PC-9 (cell line): Measurements from ENCODE around the gene DMGDH. TPM values are rescaled to one million over a fixed set of nuclear protein-coding genes. Genes with fewer than 3 reads are reported as not detected.

Experiments
- BruUV-seq: library from RNA; stranded (reverse); fragments of 400-500 nt; replicated peaks from 2 replicates; lab custom pipeline; 2021; lab: Mats Ljungman, UMichigan
- CTCF ChIA-PET: fragments of 300-600 bp; sonication (Branson Sonifier 250); formaldehyde crosslinking; loops from one replicate; lab custom pipeline; 2022; ENCODE audit warnings: antibody characterized with exemption; lab: Charles Lee
- POLR2A ChIA-PET: fragments of 300-600 bp; sonication (Branson Sonifier 250); formaldehyde crosslinking; loops from one replicate; lab custom pipeline; 2022; ENCODE audit warnings: antibody characterized with exemption; ENCODE audit not compliant: unreplicated experiment; lab: Charles Lee
- DNase-seq, 2 experiments: peaks; one replicate each; pipeline versions ENCODE4 v3.0.0 to v3.0.0-alpha.2; 2015 to 2022; ENCODE audit warnings: mixed read lengths in 1 of 2
- H2AFZ ChIP-seq: fragments of 200-600 bp; sonication (generic); 2 replicates; pipeline ENCODE4 v1.8.1; 2017; ENCODE audit warnings: antibody characterized with exemption
- H3F3A ChIP-seq: fragments of 200-600 bp; sonication (generic); 2 replicates; pipeline ENCODE4 v1.8.1; 2017; ENCODE audit warnings: antibody characterized with exemption, mild to moderate bottlenecking, low read depth; ENCODE audit not compliant: insufficient read depth
- H3K27ac ChIP-seq: fragments of 200-600 bp; sonication (generic); 2 replicates; pipeline ENCODE4 v1.6.1; 2016; ENCODE audit warnings: mixed run types
- H3K27me3 ChIP-seq: fragments of 200-600 bp; sonication (generic); 2 replicates; pipeline ENCODE4 v1.6.1; 2016; ENCODE audit warnings: low read depth, mixed run types; ENCODE audit not compliant: insufficient read depth
- H3K36me3 ChIP-seq: fragments of 200-600 bp; sonication (generic); 2 replicates; pipeline ENCODE4 v1.6.1; 2016; ENCODE audit warnings: low read depth, mixed run types
- H3K4me1 ChIP-seq: fragments of 200-600 bp; sonication (generic); replicated peaks from 2 replicates; pipeline ENCODE4 v1.6.1; 2016; ENCODE audit warnings: mixed run types; ENCODE audit not compliant: insufficient read depth
- H3K4me2 ChIP-seq: fragments of 200-600 bp; sonication (generic); 2 replicates; pipeline ENCODE4 v1.6.1; 2017; ENCODE audit warnings: mixed run types
- H3K4me3 ChIP-seq: fragments of 200-600 bp; sonication (generic); 2 replicates; pipeline ENCODE4 v1.6.1; 2016; ENCODE audit warnings: mixed run types
- H3K79me2 ChIP-seq: fragments of 200-600 bp; sonication (generic); 2 replicates; pipeline ENCODE4 v1.6.1; 2017; ENCODE audit warnings: low read depth, mixed run types
- H3K9me2 ChIP-seq: fragments of 200-600 bp; sonication (generic); 2 replicates; pipeline ENCODE4 v1.8.1; 2017; ENCODE audit warnings: mild to moderate bottlenecking; ENCODE audit not compliant: insufficient read depth
- H3K9me3 ChIP-seq: fragments of 200-600 bp; sonication (generic); 2 replicates; pipeline ENCODE4 v1.8.1; 2016; ENCODE audit warnings: low read depth; ENCODE audit not compliant: insufficient read depth
- H4K20me1 ChIP-seq: fragments of 200-600 bp; sonication (generic); 2 replicates; pipeline ENCODE4 v1.8.1; 2017; ENCODE audit not compliant: insufficient read depth
- EZH2 ChIP-seq: fragments of 200-600 bp; sonication (generic); IDR thresholded peaks from 2 replicates; pipeline ENCODE4 v1.8.0; 2017; ENCODE audit warnings: antibody characterized with exemption, low read depth
- intact Hi-C: fragments of 100-400 bp; cut with micrococcal nuclease; formaldehyde crosslinking; loops from one replicate; pipeline ENCODE4 v1.10.0; 2022; ENCODE audit not compliant: unreplicated experiment
- total RNA-seq: library from RNA; stranded (reverse); gene quantifications from 2 replicates; pipeline ENCODE4 v1.2.3, GENCODE V29; 2021
- TF ChIP-seq, protein P1 (sequence below): fragments of 200-600 bp; sonication (generic); conservative IDR thresholded peaks from 2 replicates; pipeline ENCODE4 v1.6.1; 2017; ENCODE audit warnings: mixed run types, antibody characterized with exemption, mild to moderate bottlenecking, moderate library complexity

DMGDH gene
- total RNA-seq, 1 experiment from 2014 or later = 8.1 TPM

- no peaks in the 10 kb centered on the region for H4K20me1 ChIP-seq
- no peaks in the 10 kb centered on the region for H3K9me2 ChIP-seq
- H3K27me3 ChIP-seq = no peaks in the 10 kb centered on the region
- CTCF ChIA-PET = interaction anchor here (0.7 kb wide), 1 partner anchor 665 kb away, joined by 3 read pairs; no protein-coding TSS in a partner anchor
- no peak for TF ChIP-seq EZH2
- TF ChIP-seq, protein P1, sequence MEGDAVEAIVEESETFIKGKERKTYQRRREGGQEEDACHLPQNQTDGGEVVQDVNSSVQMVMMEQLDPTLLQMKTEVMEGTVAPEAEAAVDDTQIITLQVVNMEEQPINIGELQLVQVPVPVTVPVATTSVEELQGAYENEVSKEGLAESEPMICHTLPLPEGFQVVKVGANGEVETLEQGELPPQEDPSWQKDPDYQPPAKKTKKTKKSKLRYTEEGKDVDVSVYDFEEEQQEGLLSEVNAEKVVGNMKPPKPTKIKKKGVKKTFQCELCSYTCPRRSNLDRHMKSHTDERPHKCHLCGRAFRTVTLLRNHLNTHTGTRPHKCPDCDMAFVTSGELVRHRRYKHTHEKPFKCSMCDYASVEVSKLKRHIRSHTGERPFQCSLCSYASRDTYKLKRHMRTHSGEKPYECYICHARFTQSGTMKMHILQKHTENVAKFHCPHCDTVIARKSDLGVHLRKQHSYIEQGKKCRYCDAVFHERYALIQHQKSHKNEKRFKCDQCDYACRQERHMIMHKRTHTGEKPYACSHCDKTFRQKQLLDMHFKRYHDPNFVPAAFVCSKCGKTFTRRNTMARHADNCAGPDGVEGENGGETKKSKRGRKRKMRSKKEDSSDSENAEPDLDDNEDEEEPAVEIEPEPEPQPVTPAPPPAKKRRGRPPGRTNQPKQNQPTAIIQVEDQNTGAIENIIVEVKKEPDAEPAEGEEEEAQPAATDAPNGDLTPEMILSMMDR = no peak
- no peaks in the 10 kb centered on the region for H3K36me3 ChIP-seq
- no peaks in the 10 kb centered on the region for H3K9me3 ChIP-seq
- no peak overlapping the region for H2AFZ ChIP-seq
- H3K4me2 ChIP-seq = no peak overlapping the region
- H3K4me3 ChIP-seq = no peak overlapping the region
- no peak overlapping the region for H3K27ac ChIP-seq
- no TSS peak for BruUV-seq
- H3F3A ChIP-seq = no peaks in the 10 kb centered on the region
- no peak for DNase-seq
- intact Hi-C loops = no loop called here
- no peaks in the 10 kb centered on the region for H3K4me1 ChIP-seq
- POLR2A ChIA-PET = no interaction called here
- no peaks in the 10 kb centered on the region for H3K79me2 ChIP-seq
Observed at GRCh38 chr5:78968781-78969180, 100.7 kb downstream of the DMGDH start.

DNA sequence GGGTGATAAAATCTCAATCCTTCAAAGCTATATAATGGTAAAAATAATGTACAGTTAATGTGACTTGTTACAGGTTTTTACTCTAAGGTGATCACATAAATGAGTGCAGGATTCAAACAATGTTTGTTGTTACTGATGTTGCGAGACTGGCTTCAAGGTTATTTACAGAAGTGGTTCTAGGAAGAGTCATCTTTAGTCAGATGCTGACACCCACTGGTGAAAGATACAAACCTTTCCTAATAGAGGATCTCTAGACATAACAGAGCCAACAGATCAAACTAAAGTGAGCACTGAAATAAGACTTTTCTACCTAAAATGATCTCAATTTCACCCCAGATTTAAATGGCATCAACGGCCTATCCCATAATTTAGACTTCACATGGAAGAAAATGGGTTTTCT lies 104.6 kb downstream of the DMGDH start:
- BruUV-seq = no TSS peak
- POLR2A ChIA-PET = interaction anchor here (0.5 kb wide), 1 partner anchor 800 kb away, joined by 3 read pairs; no protein-coding TSS in a partner anchor

DNA sequence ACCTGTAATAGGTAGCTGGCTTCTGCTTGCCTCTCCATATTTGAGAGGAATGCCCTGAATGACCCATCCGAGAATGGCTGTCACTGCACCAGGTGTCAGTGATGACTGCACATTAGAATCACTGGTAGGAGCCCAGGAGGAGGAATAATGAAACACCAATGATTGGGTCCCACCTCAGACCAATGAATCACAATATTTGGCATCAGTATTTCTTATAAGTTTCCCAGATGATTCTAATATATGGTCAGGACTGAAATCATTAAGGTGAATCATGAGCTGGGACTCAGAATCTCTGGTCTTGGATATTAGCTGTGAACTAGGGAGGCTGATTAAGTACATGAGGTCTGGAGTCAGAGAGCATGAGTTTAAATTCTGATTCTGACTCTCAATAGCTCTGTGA lies 107.7 kb downstream of the DMGDH start:
- no peak for DNase-seq
- ChIA-PET POLR2A (no interaction called here), CTCF (no interaction called here)
- no peaks in the 10 kb centered on the region for H4K20me1 ChIP-seq
- H3K27me3 ChIP-seq = no peaks in the 10 kb centered on the region
- no peaks in the 10 kb centered on the region for H3K9me3 ChIP-seq
- intact Hi-C loops = no loop called here
- H3K4me3 ChIP-seq = no peak overlapping the region
- H3K4me2 ChIP-seq = no peak overlapping the region
- BruUV-seq = no TSS peak
- H3K27ac ChIP-seq = no peak overlapping the region
- no peaks in the 10 kb centered on the region for H3F3A ChIP-seq
- H3K4me1 ChIP-seq = no peaks in the 10 kb centered on the region
- no peaks in the 10 kb centered on the region for H3K79me2 ChIP-seq
- TF ChIP-seq, protein P1 = no peak
- no peak for TF ChIP-seq EZH2
- H3K36me3 ChIP-seq = no peaks in the 10 kb centered on the region
- H2AFZ ChIP-seq = no peak overlapping the region
- no peaks in the 10 kb centered on the region for H3K9me2 ChIP-seq

More for the DNA sequence above, 104.6 kb downstream of the DMGDH start:
- no peaks in the 10 kb centered on the region for H3F3A ChIP-seq
- no peaks in the 10 kb centered on the region for H3K27me3 ChIP-seq
- H3K9me2 ChIP-seq = no peaks in the 10 kb centered on the region
- no peak overlapping the region for H3K4me3 ChIP-seq
- H4K20me1 ChIP-seq = no peaks in the 10 kb centered on the region
- no peaks in the 10 kb centered on the region for H3K79me2 ChIP-seq
- H3K27ac ChIP-seq = no peak overlapping the region
- CTCF ChIA-PET = interaction anchor here (0.6 kb wide), 2 partner anchors 11 to 317 kb away, joined by 3 read pairs; no protein-coding TSS in a partner anchor
- no peaks in the 10 kb centered on the region for H3K36me3 ChIP-seq
- TF ChIP-seq, protein P1 = peak; percentile 70
- no peak for TF ChIP-seq EZH2
- H3K4me2 ChIP-seq = no peak overlapping the region
- H3K4me1 ChIP-seq = no peaks in the 10 kb centered on the region
- DNase-seq = peak in 1 of 2 experiments; percentile 55
- H2AFZ ChIP-seq = no peak overlapping the region
- intact Hi-C loops = loop anchor here (1.0 to 2.0 kb wide), 3 partner anchors 427 to 645 kb away; no protein-coding TSS in a partner anchor
- no peaks in the 10 kb centered on the region for H3K9me3 ChIP-seq
